T-cell (primary cell): Measurements from ENCODE around the gene CFAP251. TPM values are rescaled to one million over a fixed set of nuclear protein-coding genes. Genes with fewer than 3 reads are reported as not detected.
"Not testable (repeated sequence)": the region's sequence is repeated elsewhere in the genome, so short reads cannot be mapped to it uniquely, and the experiment has no call there.

ENCODE experiments used
- ATAC-seq, 4 experiments: fragments of 200-7000 bp in 3 of 4; fragments of 150-1000 bp in 1 of 4; cut with Tn5 transposase; replicated peaks in 1 of 4; 1 replicate in 3 of 4; 2 replicates in 1 of 4; pipeline ENCODE4 v1.10.0; 2021; ENCODE audit warnings: moderate library complexity in 3 of 4, mild to moderate bottlenecking in 2 of 4, moderate number of reproducible peaks in 1 of 4
- CTCF ChIA-PET, 2 donors: fragments of 300-600 bp; sonication (Branson Sonifier 250); formaldehyde crosslinking; loops; one replicate each; lab custom pipeline; 2022; ENCODE audit warnings: antibody characterized with exemption in 2 of 2; lab: Charles Lee
- POLR2A ChIA-PET, 2 donors: fragments of 300-600 bp; sonication (Branson Sonifier 250); formaldehyde crosslinking; loops; one replicate each; lab custom pipeline; 2022; ENCODE audit warnings: antibody characterized with exemption in 2 of 2; lab: Charles Lee
- DNase-seq, 35 experiments: peaks; one replicate each; pipeline versions ENCODE4 v3.0.0 to v3.0.0-alpha.2; 2013 to 2023
- H3K27ac ChIP-seq: one replicate; pipeline ENCODE4 v1.5.1; 2013; ENCODE audit warnings: low read length
- H3K27me3 ChIP-seq, 2 experiments: replicated peaks in 1 of 2; 1 replicate in 1 of 2; 2 replicates in 1 of 2; pipeline versions ENCODE4 v1.6.1 to v1.7.0; 2013; ENCODE audit warnings: low read length in 1 of 2, mixed read lengths in 1 of 2; ENCODE audit not compliant: control insufficient read depth in 2 of 2, insufficient read depth in 2 of 2; ENCODE audit errors: extremely low read depth in 1 of 2
- H3K36me3 ChIP-seq, 2 donors: 1 replicate in 1 of 2; 2 replicates in 1 of 2; pipeline versions ENCODE4 v1.6.1 to v1.7.0; 2013; ENCODE audit warnings: low read length in 1 of 2; ENCODE audit not compliant: control insufficient read depth in 2 of 2, insufficient read depth in 1 of 2; ENCODE audit errors: extremely low read depth in 1 of 2
- H3K4me1 ChIP-seq, 2 experiments: 1 replicate in 1 of 2; 2 replicates in 1 of 2; pipeline versions ENCODE4 v1.6.1 to v1.7.0; 2013; ENCODE audit warnings: low read length in 2 of 2, mixed read lengths in 1 of 2; ENCODE audit not compliant: insufficient read depth in 2 of 2, control insufficient read depth in 1 of 2; ENCODE audit errors: extremely low read depth in 1 of 2
- H3K4me3 ChIP-seq, 2 donors: 1 replicate in 1 of 2; 2 replicates in 1 of 2; pipeline versions ENCODE4 v1.5.1 to v1.7.0; 2013; ENCODE audit warnings: mild to moderate bottlenecking in 2 of 2, low read length in 1 of 2, moderate library complexity in 1 of 2; ENCODE audit not compliant: control insufficient read depth in 1 of 2; ENCODE audit errors: extremely low read depth in 1 of 2
- H3K9me3 ChIP-seq: 2 replicates; pipeline ENCODE4 v1.7.0; 2013
- H3K27ac Mint-ChIP-seq, 2 donors: one replicate each; pipeline ENCODE4 v1.8.0; 2020 to 2021; ENCODE audit warnings: mild to moderate bottlenecking in 2 of 2, mixed read lengths in 2 of 2
- H3K27me3 Mint-ChIP-seq, 2 donors: one replicate each; pipeline ENCODE4 v1.8.0; 2021 to 2022; ENCODE audit warnings: mixed read lengths in 2 of 2
- H3K36me3 Mint-ChIP-seq: one replicate; pipeline ENCODE4 v1.8.0; 2021; ENCODE audit warnings: mixed read lengths
- H3K4me1 Mint-ChIP-seq, 3 donors: one replicate each; pipeline ENCODE4 v1.8.0; 2020 to 2022; ENCODE audit warnings: mixed read lengths in 3 of 3, mild to moderate bottlenecking in 1 of 3
- H3K4me3 Mint-ChIP-seq, 3 donors: one replicate each; pipeline ENCODE4 v1.8.0; 2020 to 2022; ENCODE audit warnings: mild to moderate bottlenecking in 3 of 3, mixed read lengths in 3 of 3, moderate library complexity in 3 of 3
- H3K9me3 Mint-ChIP-seq, 3 donors: one replicate each; pipeline ENCODE4 v1.8.0; 2020 to 2022; ENCODE audit warnings: mixed read lengths in 3 of 3
- WGBS: methylation state at CpG from one replicate; pipeline ENCODE4 v1.1.5; 2013; ENCODE audit warnings: missing lambda C conversion rate; ENCODE audit not compliant: insufficient coverage; 5-methylcytosine and 5-hydroxymethylcytosine counted together
- total RNA-seq, 35 experiments: library from RNA in 6 of 35; stranded (reverse) in 6 of 35; fragments of 120-200 nt in 1 of 35; gene quantifications; one replicate each; pipeline versions ENCODE4 v1.2.1 to v1.2.4 and lab custom pipeline; 2013 to 2026

CFAP251 gene, protein sequence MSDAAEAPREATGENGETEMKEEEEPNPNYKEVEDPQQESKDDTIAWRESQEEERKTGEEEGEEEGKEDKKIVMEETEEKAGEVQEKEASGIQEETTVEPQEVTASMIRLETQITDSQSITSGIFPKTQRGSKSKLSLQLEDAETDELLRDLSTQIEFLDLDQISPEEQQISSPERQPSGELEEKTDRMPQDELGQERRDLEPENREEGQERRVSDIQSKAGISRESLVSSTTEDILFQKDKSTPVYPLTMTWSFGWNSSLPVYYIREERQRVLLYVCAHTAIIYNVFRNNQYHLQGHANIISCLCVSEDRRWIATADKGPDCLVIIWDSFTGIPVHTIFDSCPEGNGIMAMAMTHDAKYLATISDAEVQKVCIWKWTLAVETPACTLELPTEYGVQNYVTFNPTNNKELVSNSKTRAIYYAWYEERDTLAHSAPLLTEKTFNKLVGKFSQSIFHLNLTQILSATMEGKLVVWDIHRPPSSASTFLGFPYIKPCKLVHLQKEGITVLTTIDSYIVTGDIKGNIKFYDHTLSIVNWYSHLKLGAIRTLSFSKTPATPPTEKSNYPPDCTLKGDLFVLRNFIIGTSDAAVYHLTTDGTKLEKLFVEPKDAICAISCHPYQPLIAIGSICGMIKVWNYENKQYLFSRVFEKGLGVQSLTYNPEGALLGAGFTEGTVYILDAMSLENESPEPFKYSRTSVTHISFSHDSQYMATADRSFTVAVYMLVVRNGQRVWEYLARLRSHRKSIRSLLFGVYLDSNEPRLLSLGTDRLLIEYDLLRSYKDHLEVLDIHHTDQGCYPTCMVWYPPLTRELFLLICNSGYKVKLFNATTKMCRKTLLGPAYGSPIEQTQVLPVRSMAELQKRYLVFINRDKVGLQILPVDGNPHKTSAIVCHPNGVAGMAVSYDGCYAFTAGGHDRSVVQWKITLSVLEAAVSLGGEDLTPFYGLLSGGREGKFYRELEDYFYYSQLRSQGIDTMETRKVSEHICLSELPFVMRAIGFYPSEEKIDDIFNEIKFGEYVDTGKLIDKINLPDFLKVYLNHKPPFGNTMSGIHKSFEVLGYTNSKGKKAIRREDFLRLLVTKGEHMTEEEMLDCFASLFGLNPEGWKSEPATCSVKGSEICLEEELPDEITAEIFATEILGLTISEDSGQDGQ
- under 1 TPM; 0.50 to 0.61 (median 0.57) TPM for total RNA-seq
- 0.31 TPM for total RNA-seq (2013)
- total RNA-seq (lab: John Stamatoyannopoulos, UW), result 0.36 to 3.2 (median 1.6) reads per million in 29 experiments

GRCh38 chr12:121917950-121918678, at the start of gene CFAP251:
Gene CFAP251, plus strand, starts transcription at chr12:121918592. Its CDS starts 2,714 bp downstream, at chr12:121921306.
- peak; percentile 85 to 100 (median 96) for DNase-seq
- CTCF ChIA-PET, result interaction anchor here in 1 of 2 donors (0.5 to 1.8 kb wide), 7 partner anchors 12 to 272 kb away, joined by 3 to 7 read pairs (median 3); partner anchors contain the start of gene PSMD9
- peak within 1 kb of the TSS; percentile 79 to 84 (median 82) for H3K4me3 Mint-ChIP-seq

GRCh38 chr12:121869229-121869628, 49.2 kb upstream of the CFAP251 start:
- H3K4me3 ChIP-seq, H3K27ac ChIP-seq, H3K27ac Mint-ChIP-seq, H3K4me3 Mint-ChIP-seq, H3K36me3 Mint-ChIP-seq, H3K27me3 Mint-ChIP-seq, H3K4me1 ChIP-seq, DNase-seq, H3K4me1 Mint-ChIP-seq, H3K36me3 ChIP-seq, H3K9me3 Mint-ChIP-seq, H3K27me3 ChIP-seq, H3K9me3 ChIP-seq, CTCF ChIA-PET, ATAC-seq: not testable (repeated sequence)
- POLR2A ChIA-PET, result interaction anchor here in 1 of 2 donors (0.5 kb wide), 1 partner anchor 141 kb away, joined by 4 read pairs; no protein-coding TSS in a partner anchor
- 100% methylated on average over 1 of the region's 8 CpGs for WGBS

More at GRCh38 chr12:121917950-121918678, at the start of gene CFAP251:
- peaks cover 9 to 15% (median 14%) of the 10 kb centered on the region in 3 donors for H3K4me1 Mint-ChIP-seq
- no peaks in the 10 kb centered on the region for H3K9me3 Mint-ChIP-seq
- peaks cover 2 to 12% of the 10 kb centered on the region in 2 experiments for H3K4me1 ChIP-seq
- H3K9me3 ChIP-seq, result no peaks in the 10 kb centered on the region
- 16% methylated on average over 34 of the region's 41 CpGs for WGBS
- H3K36me3 ChIP-seq, result peaks cover 5 to 27% of the 10 kb centered on the region in 2 donors
- peak; percentile 99 to 100 (median 100) for ATAC-seq
- no peaks in the 10 kb centered on the region for H3K27me3 Mint-ChIP-seq
- H3K36me3 Mint-ChIP-seq, result peaks cover 20% of the 10 kb centered on the region
- peak within 1 kb of the TSS; percentile 1 to 41 for H3K4me3 ChIP-seq
- peak within 1 kb of the TSS; percentile 53 to 96 for H3K27ac Mint-ChIP-seq
- H3K27ac ChIP-seq, result peak within 1 kb of the TSS; percentile 58
- POLR2A ChIA-PET, result interaction anchor here (0.6 kb wide), 2 partner anchors 143 to 244 kb away, joined by 3 read pairs; no protein-coding TSS in a partner anchor
- H3K27me3 ChIP-seq, result no peaks in the 10 kb centered on the region

DNA sequence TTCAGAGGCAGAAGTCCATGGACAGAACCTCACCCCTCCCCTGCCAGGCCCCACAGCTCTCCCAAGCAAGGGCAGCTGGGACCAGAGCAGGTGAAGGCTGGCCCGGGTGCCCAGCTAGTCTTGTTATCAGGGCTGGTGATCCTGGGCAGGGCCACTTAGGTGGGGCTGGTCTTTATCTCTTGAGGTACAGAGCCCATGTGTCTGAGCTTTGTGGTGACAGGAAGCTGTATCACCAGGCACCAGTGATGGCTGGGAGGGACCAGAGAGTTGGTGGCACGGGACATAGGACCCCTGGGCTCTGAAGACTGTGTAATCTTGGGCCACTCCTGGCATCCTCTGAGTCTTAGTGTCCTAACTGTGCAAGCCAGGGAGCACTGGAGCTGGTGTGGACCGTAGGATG, 46.9 kb upstream of the CFAP251 start:
- no peaks in the 10 kb centered on the region for H3K9me3 Mint-ChIP-seq
- ATAC-seq, result no peak
- H3K36me3 ChIP-seq, result peaks cover 0 to 5% of the 10 kb centered on the region in 2 donors
- no peak for DNase-seq
- H3K27ac Mint-ChIP-seq, result no peak overlapping the region
- no peaks in the 10 kb centered on the region for H3K4me1 ChIP-seq
- no peak overlapping the region for H3K4me3 Mint-ChIP-seq
- ChIA-PET CTCF (interaction anchor here in 1 of 2 donors (0.6 kb wide), 1 partner anchor 26 kb away, joined by 3 read pairs; no protein-coding TSS in a partner anchor), POLR2A (no interaction called here)
- WGBS, result 61% methylated on average over 2 of the region's 3 CpGs
- H3K4me3 ChIP-seq, result no peak overlapping the region
- H3K27me3 Mint-ChIP-seq, result no peaks in the 10 kb centered on the region
- H3K9me3 ChIP-seq, result no peaks in the 10 kb centered on the region
- H3K4me1 Mint-ChIP-seq, result no peaks in the 10 kb centered on the region
- H3K36me3 Mint-ChIP-seq, result no peaks in the 10 kb centered on the region
- H3K27me3 ChIP-seq, result no peaks in the 10 kb centered on the region
- H3K27ac ChIP-seq, result no peak overlapping the region

- Histone ChIP-seq H3K9me3 (no peaks in the 10 kb centered on the region), H3K27ac (no peak overlapping the region), H3K4me3 (no peak overlapping the region), H3K4me1 (no peaks in the 10 kb centered on the region), H3K36me3 (peaks cover 0 to 5% of the 10 kb centered on the region in 2 donors), H3K27me3 (no peaks in the 10 kb centered on the region)
- Mint-ChIP-seq H3K4me3 (no peak overlapping the region), H3K36me3 (no peaks in the 10 kb centered on the region), H3K9me3 (no peaks in the 10 kb centered on the region), H3K27ac (no peak overlapping the region), H3K4me1 (no peaks in the 10 kb centered on the region), H3K27me3 (no peaks in the 10 kb centered on the region)
- ATAC-seq (no peak), DNase-seq (no peak)
- POLR2A ChIA-PET, result no interaction called here
- CTCF ChIA-PET, result no interaction called here
- WGBS, result 73% methylated on average over 4 of the region's 5 CpGs
Observed at GRCh38 chr12:121872546-121873215, 45.7 kb upstream of the CFAP251 start.

- no peak overlapping the region for H3K27ac Mint-ChIP-seq
- H3K4me3 ChIP-seq, result no peak overlapping the region
- DNase-seq, result no peak
- no peak overlapping the region for H3K4me3 Mint-ChIP-seq
- WGBS, result 100% methylated on average over 4 of the region's 6 CpGs
- no peak for ATAC-seq
- no peaks in the 10 kb centered on the region for H3K4me1 Mint-ChIP-seq
- CTCF ChIA-PET, result no interaction called here
- no peak overlapping the region for H3K27ac ChIP-seq
- POLR2A ChIA-PET, result no interaction called here
- H3K36me3 ChIP-seq, result peaks cover 0 to 5% of the 10 kb centered on the region in 2 donors
- H3K9me3 Mint-ChIP-seq, result no peaks in the 10 kb centered on the region
- H3K36me3 Mint-ChIP-seq, result no peaks in the 10 kb centered on the region
- H3K27me3 Mint-ChIP-seq, result no peaks in the 10 kb centered on the region
- no peaks in the 10 kb centered on the region for H3K9me3 ChIP-seq
- no peaks in the 10 kb centered on the region for H3K4me1 ChIP-seq
- no peaks in the 10 kb centered on the region for H3K27me3 ChIP-seq
Observed at GRCh38 chr12:121873216-121873569, 45.2 kb upstream of the CFAP251 start.
